ENCODE measurements around the gene BACH2. TPM values are rescaled to one million over a fixed set of nuclear protein-coding genes. Genes with fewer than 3 reads are reported as not detected.
A peak's percentile ranks its signal among the peaks of the same experiment; 100 is the strongest.

The BACH2 gene
- total RNA-seq, 1 donor from 2014 or later, result 34.1 TPM

DNA sequence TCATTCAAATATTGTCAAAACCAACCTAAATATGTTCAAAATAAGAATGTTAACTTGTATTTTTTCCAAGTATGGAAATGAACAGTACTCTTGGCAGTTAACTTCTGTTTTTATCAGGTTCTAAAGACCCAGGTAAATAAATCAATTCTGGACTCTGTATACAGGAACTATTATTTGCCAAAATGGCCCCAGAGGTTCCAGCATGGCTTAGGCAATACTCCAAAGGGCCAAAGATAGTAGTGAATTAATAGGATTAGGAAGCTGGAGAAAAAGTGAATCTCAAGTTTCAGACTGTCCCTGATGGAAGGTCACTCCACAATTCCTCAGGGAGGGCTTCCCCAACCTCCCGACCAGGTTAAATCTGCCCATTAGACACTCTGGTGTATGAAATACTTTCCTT lies 6.7 kb downstream of the BACH2 start:
- H3K4me3 Mint-ChIP-seq, result no peak overlapping the region
- H3K27ac Mint-ChIP-seq, result no peak overlapping the region
- peaks cover 5% of the 10 kb centered on the region for H3K9me3 Mint-ChIP-seq
- H3K27me3 Mint-ChIP-seq (ENCODE audit: low read depth), result peaks cover 5% of the 10 kb centered on the region
- no peak for DNase-seq (ENCODE audit: low spot score in 2 of 2, unreplicated experiment in 2 of 2)
- peaks cover 49% of the 10 kb centered on the region for H3K4me1 Mint-ChIP-seq
- TF ChIP-seq, protein P1, sequence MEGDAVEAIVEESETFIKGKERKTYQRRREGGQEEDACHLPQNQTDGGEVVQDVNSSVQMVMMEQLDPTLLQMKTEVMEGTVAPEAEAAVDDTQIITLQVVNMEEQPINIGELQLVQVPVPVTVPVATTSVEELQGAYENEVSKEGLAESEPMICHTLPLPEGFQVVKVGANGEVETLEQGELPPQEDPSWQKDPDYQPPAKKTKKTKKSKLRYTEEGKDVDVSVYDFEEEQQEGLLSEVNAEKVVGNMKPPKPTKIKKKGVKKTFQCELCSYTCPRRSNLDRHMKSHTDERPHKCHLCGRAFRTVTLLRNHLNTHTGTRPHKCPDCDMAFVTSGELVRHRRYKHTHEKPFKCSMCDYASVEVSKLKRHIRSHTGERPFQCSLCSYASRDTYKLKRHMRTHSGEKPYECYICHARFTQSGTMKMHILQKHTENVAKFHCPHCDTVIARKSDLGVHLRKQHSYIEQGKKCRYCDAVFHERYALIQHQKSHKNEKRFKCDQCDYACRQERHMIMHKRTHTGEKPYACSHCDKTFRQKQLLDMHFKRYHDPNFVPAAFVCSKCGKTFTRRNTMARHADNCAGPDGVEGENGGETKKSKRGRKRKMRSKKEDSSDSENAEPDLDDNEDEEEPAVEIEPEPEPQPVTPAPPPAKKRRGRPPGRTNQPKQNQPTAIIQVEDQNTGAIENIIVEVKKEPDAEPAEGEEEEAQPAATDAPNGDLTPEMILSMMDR (IDR thresholded peaks at IDR 0.05; ENCODE audit: unreplicated experiment), result no peak
- peaks cover 5% of the 10 kb centered on the region for H3K36me3 Mint-ChIP-seq

DNA sequence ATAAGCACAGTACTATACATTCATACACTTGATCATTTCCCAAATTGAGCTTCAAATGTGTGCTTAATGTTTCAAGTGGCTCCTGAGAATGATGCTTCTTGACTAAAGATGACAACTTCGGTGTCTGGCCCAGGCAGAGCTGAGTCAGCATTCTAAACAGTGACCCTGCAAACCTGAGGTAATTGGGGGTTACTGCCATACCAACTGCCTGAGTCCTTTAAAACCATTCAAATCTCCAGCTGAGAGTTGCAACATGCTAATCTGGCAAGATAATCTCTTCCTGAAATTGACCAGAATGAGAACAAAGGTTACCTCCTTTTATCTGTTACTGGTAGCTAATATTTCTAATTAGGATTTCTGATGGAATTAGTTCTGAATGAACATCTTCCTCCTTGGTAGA lies 8.2 kb downstream of the BACH2 start:
- peaks cover 5% of the 10 kb centered on the region for H3K36me3 Mint-ChIP-seq
- peaks cover 5% of the 10 kb centered on the region for H3K9me3 Mint-ChIP-seq
- no peak overlapping the region for H3K4me3 Mint-ChIP-seq
- TF ChIP-seq, protein P1 (IDR thresholded peaks at IDR 0.05; ENCODE audit: unreplicated experiment), result no peak
- H3K27me3 Mint-ChIP-seq (ENCODE audit: low read depth), result peaks cover 1% of the 10 kb centered on the region
- peaks cover 46% of the 10 kb centered on the region for H3K4me1 Mint-ChIP-seq
- DNase-seq (ENCODE audit: low spot score in 2 of 2, unreplicated experiment in 2 of 2), result no peak
- no peak overlapping the region for H3K27ac Mint-ChIP-seq

DNA sequence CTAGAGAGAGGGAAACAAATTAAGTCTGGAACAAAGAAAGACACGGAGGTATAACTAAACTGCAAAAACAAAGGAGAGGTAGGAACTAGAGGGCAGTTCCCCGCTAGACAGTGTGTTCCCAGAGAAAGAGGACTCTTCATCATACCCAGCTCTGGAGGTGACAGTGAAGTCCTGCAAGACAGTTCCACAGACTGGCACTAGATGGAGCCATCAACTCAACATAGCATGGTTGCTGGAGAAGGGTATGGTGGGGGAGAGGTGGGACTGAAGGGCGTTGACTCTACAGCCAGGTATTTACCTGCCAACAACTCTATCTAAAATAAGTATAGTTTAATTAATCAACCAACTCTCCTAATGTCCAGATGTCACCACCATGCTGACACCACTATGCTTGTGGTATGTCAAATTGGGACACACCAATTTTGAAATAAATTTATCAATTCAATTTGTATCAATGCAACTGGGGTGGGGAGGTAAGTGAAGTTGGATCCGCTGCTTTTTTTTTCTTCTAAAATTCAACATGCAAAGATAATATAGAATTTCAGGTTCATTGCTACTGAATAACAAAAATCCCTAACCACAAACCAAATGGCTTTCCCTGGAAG lies 9.7 kb downstream of the BACH2 start:
- Mint-ChIP-seq H3K4me1 (peaks cover 44% of the 10 kb centered on the region), H3K4me3 (no peak overlapping the region), H3K27me3 (ENCODE audit: low read depth) (no peaks in the 10 kb centered on the region), H3K9me3 (peaks cover 8% of the 10 kb centered on the region), H3K36me3 (peaks cover 11% of the 10 kb centered on the region), H3K27ac (no peak overlapping the region)
- no peak for DNase-seq (ENCODE audit: low spot score in 2 of 2, unreplicated experiment in 2 of 2)
- TF ChIP-seq, protein P1 (IDR thresholded peaks at IDR 0.05; ENCODE audit: unreplicated experiment), result no peak

DNA sequence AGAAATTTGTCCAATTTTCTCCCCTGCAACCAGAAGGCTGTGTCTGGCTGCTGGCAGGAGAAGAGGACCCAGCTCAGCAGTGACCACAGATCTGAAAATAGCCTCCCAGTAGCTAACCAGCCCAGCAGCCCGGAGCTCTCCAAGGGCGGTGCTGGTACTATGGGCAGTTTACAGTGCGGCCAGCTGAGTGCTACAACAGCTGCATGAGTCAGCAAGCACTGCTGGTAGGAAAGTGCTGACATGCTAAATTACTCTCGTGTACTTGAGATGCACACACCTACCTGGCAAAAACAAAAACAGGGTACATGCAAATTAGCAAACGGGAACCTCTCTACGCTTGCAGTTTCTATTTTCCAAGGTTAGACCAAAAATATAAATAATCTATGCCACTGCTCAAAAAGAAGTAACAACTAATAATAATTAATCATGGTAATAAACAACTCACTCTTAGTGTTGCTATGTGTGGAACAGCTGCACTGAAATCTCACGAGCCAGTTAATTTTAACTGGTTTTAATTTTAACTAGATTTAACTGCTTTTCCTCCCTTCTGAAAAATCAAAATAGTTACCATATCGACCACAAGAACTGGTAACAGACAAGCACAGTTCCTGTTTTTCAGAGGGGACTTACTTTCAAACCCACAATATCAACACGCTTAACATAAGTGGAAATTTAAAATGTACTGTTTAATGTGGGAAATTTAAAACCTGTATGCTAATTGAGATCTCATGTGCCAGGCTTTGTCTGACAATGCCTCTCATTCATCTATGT lies 10.8 kb downstream of the BACH2 start:
- H3K4me1 Mint-ChIP-seq, result peaks cover 37% of the 10 kb centered on the region
- peaks cover 8% of the 10 kb centered on the region for H3K9me3 Mint-ChIP-seq
- H3K36me3 Mint-ChIP-seq, result peaks cover 11% of the 10 kb centered on the region
- no peak for DNase-seq (ENCODE audit: low spot score in 2 of 2, unreplicated experiment in 2 of 2)
- no peaks in the 10 kb centered on the region for H3K27me3 Mint-ChIP-seq (ENCODE audit: low read depth)
- peak overlapping the region; percentile 81 for H3K27ac Mint-ChIP-seq
- peak overlapping the region; percentile 16 for H3K4me3 Mint-ChIP-seq
- TF ChIP-seq, protein P1 (IDR thresholded peaks at IDR 0.05; ENCODE audit: unreplicated experiment), result no peak

DNA sequence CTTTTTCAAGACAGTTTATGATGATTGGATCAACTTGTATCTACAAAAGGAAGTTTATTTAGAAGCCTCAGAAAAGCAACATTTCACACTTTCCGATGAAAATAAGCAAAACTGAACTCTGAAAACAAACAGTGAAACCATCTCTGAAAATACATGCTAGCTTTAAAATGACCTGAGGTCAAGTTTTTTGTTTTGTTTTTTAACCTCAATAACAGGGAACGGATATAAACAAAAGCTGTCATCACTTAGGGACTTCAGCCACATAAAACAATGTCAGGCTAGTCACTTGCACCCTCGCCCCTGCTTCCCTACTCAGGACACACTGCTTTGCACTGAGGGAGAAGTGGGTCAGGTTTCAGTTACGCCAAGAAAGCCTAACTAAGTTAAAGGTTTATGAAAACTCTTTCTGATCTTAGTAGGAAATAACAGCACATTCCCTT lies 11.6 kb downstream of the BACH2 start:
- peaks cover 8% of the 10 kb centered on the region for H3K9me3 Mint-ChIP-seq
- peaks cover 11% of the 10 kb centered on the region for H3K36me3 Mint-ChIP-seq
- H3K27ac Mint-ChIP-seq, result peak overlapping the region; percentile 82
- DNase-seq (ENCODE audit: low spot score in 2 of 2, unreplicated experiment in 2 of 2), result no peak
- TF ChIP-seq, protein P1 (IDR thresholded peaks at IDR 0.05; ENCODE audit: unreplicated experiment), result no peak
- H3K4me3 Mint-ChIP-seq, result no peak overlapping the region
- peaks cover 32% of the 10 kb centered on the region for H3K4me1 Mint-ChIP-seq
- no peaks in the 10 kb centered on the region for H3K27me3 Mint-ChIP-seq (ENCODE audit: low read depth)

Measured in mesothelial cell of epicardium (in vitro differentiated cells).